Tibial nerve (tissue), 4 donors: ENCODE data around the gene PEX11B. TPM values are rescaled to one million over a fixed set of nuclear protein-coding genes. Genes with fewer than 3 reads are reported as not detected.

Source experiments
- DNase-seq, 2 donors: peaks; one replicate each; pipeline ENCODE4 v3.0.0-alpha.2; 2019; ENCODE audit warnings: low spot score in 2 of 2
- H3K27ac ChIP-seq, 4 donors: fragments of 200-600 bp; sonication (generic) in 3 of 4; one replicate each; pipeline ENCODE4 v1.5.1; 2017 to 2019; ENCODE audit warnings: mild to moderate bottlenecking in 1 of 4
- H3K27me3 ChIP-seq, 2 donors: fragments of 200-600 bp; sonication (generic) in 1 of 2; one replicate each; pipeline versions ENCODE4 v1.5.1 to v1.6.0; 2017 to 2019
- H3K36me3 ChIP-seq, 3 donors: fragments of 200-600 bp; sonication (generic); one replicate each; pipeline ENCODE4 v1.5.1; 2018 to 2019
- H3K4me1 ChIP-seq, 4 donors: fragments of 200-600 bp; sonication (generic) in 3 of 4; one replicate each; pipeline ENCODE4 v1.5.1; 2017 to 2019
- H3K4me3 ChIP-seq, 4 donors: fragments of 200-600 bp; sonication (generic) in 3 of 4; one replicate each; pipeline ENCODE4 v1.5.1; 2017 to 2019; ENCODE audit warnings: mild to moderate bottlenecking in 1 of 4, moderate library complexity in 1 of 4
- H3K9me3 ChIP-seq, 4 donors: fragments of 200-600 bp; sonication (generic) in 3 of 4; one replicate each; pipeline ENCODE4 v1.5.1; 2017 to 2019
- CTCF ChIP-seq, 5 experiments: fragments of 200-600 bp in 3 of 5; fragments of 450-650 bp in 2 of 5; sonication (generic) in 3 of 5; IDR thresholded peaks; one replicate each; pipeline ENCODE4 v1.5.1; 2016 to 2019; ENCODE audit warnings: antibody characterized with exemption in 5 of 5, mild to moderate bottlenecking in 3 of 5, moderate library complexity in 2 of 5
- EP300 ChIP-seq, 2 donors: sonication (generic); formaldehyde crosslinking; IDR thresholded peaks; one replicate each; pipeline ENCODE4 v1.6.1; 2017; ENCODE audit warnings: antibody characterized with exemption in 2 of 2, mild to moderate bottlenecking in 1 of 2
- POLR2A ChIP-seq, 2 donors: fragments of 450-650 bp; IDR thresholded peaks; one replicate each; pipeline ENCODE4 v1.6.1; 2017; ENCODE audit warnings: antibody characterized with exemption in 2 of 2, mild to moderate bottlenecking in 2 of 2, moderate library complexity in 2 of 2
- WGBS, 2 donors: methylation state at CpG; one replicate each; pipeline ENCODE4 v1.1.5; 2018; 5-methylcytosine and 5-hydroxymethylcytosine counted together
- total RNA-seq, 4 donors: library from RNA; depleted of rRNA; stranded (reverse); fragments of >200 nt; gene quantifications; one replicate each; pipeline ENCODE4 v1.1.0, GENCODE V29; 2016

PEX11B gene
- total RNA-seq, 4 donors from 2014 or later = 27.9 to 35.2 (median 30.8) TPM

- H3K27ac ChIP-seq = no peak overlapping the region
- H3K4me3 ChIP-seq = no peak overlapping the region
- no peaks in the 10 kb centered on the region for H3K36me3 ChIP-seq
- H3K9me3 ChIP-seq = no peaks in the 10 kb centered on the region
- TF ChIP-seq EP300 (IDR thresholded peaks at IDR 0.05) = no peak
- TF ChIP-seq POLR2A (IDR thresholded peaks at IDR 0.05) = no peak
- no peak for TF ChIP-seq CTCF (IDR thresholded peaks at IDR 0.05)
- H3K27me3 ChIP-seq = no peaks in the 10 kb centered on the region
- 48 to 49% methylated on average over 5 of the region's 5 CpGs for WGBS, 2 donors
- no peak for DNase-seq
- H3K4me1 ChIP-seq = no peaks in the 10 kb centered on the region
Measured at GRCh38 chr1:145879775-145880174, 38.7 kb downstream of the PEX11B start.

GRCh38 chr1:145878724-145879123 lies 39.8 kb downstream of the PEX11B start:
- no peak overlapping the region for H3K27ac ChIP-seq
- WGBS, 2 donors = 77 to 85% methylated on average over 2 of the region's 2 CpGs
- TF ChIP-seq POLR2A (IDR thresholded peaks at IDR 0.05) (no peak), EP300 (IDR thresholded peaks at IDR 0.05) (no peak), CTCF (IDR thresholded peaks at IDR 0.05) (no peak)
- H3K36me3 ChIP-seq = no peaks in the 10 kb centered on the region
- H3K27me3 ChIP-seq = no peaks in the 10 kb centered on the region
- no peak overlapping the region for H3K4me3 ChIP-seq
- no peak for DNase-seq
- H3K4me1 ChIP-seq = no peaks in the 10 kb centered on the region
- H3K9me3 ChIP-seq = no peaks in the 10 kb centered on the region

- Histone ChIP-seq H3K4me1 (peaks cover 0 to under 1% (median 0%) of the 10 kb centered on the region in 4 donors), H3K4me3 (no peak overlapping the region), H3K27ac (no peak overlapping the region), H3K27me3 (no peaks in the 10 kb centered on the region), H3K36me3 (no peaks in the 10 kb centered on the region), H3K9me3 (no peaks in the 10 kb centered on the region)
- TF ChIP-seq CTCF (IDR thresholded peaks at IDR 0.05) = no peak
- no peak for TF ChIP-seq POLR2A (IDR thresholded peaks at IDR 0.05)
- no peak for TF ChIP-seq EP300 (IDR thresholded peaks at IDR 0.05)
- WGBS, 2 donors = 84 to 92% methylated on average over 7 of the region's 7 CpGs
- DNase-seq = no peak
Measured at GRCh38 chr1:145877923-145878486, 40.5 kb downstream of the PEX11B start.

GRCh38 chr1:145874646-145875045 lies 43.9 kb downstream of the PEX11B start:
- Histone ChIP-seq H3K9me3 (no peaks in the 10 kb centered on the region), H3K4me3 (no peak overlapping the region), H3K36me3 (no peaks in the 10 kb centered on the region), H3K27ac (no peak overlapping the region), H3K4me1 (peaks cover 0 to 24% (median 0%) of the 10 kb centered on the region in 4 donors), H3K27me3 (no peaks in the 10 kb centered on the region)
- WGBS, 2 donors = 89 to 94% methylated on average over 11 to 12 of the region's 12 CpGs
- TF ChIP-seq EP300 (IDR thresholded peaks at IDR 0.05) = no peak
- TF ChIP-seq CTCF (IDR thresholded peaks at IDR 0.05) = no peak
- no peak for TF ChIP-seq POLR2A (IDR thresholded peaks at IDR 0.05)
- no peak for DNase-seq

GRCh38 chr1:145871994-145872924 lies 46.3 kb downstream of the PEX11B start:
- peak overlapping the region; percentile 15 to 89 (median 80) for H3K27ac ChIP-seq
- 18 to 23% methylated on average over 39 to 47 of the region's 47 CpGs for WGBS, 2 donors
- H3K9me3 ChIP-seq = no peaks in the 10 kb centered on the region

More at GRCh38 chr1:145871994-145872924, 46.3 kb downstream of the PEX11B start:
- DNase-seq = peak; percentile 35 to 40
- Histone ChIP-seq H3K4me3 (peak overlapping the region; percentile 35 to 56 (median 45)), H3K36me3 (peaks cover 0 to under 1% (median 0%) of the 10 kb centered on the region in 3 donors), H3K27me3 (no peaks in the 10 kb centered on the region), H3K4me1 (peaks cover 0 to 34% (median 0%) of the 10 kb centered on the region in 4 donors)
- peak in 1 of 2 donors; percentile 3 for TF ChIP-seq EP300 (IDR thresholded peaks at IDR 0.05)
- no peak for TF ChIP-seq CTCF (IDR thresholded peaks at IDR 0.05)
